GM12878 (cell line): Measurements from ENCODE around the gene DGKE. TPM values are rescaled to one million over a fixed set of nuclear protein-coding genes. Genes with fewer than 3 reads are reported as not detected.

Source experiments
- ATAC-seq: fragments of 200-7000 bp; cut with Tn5 transposase; 3 replicates; pipeline ENCODE4 v1.9.1; 2020; ENCODE audit warnings: mild to moderate bottlenecking, moderate library complexity
- BruUV-seq: library from RNA; stranded (reverse); fragments of 400-500 nt; replicated peaks from 2 replicates; lab custom pipeline; 2021; lab: Mats Ljungman, UMichigan
- CTCF ChIA-PET: fragments of 300-600 bp; sonication (Branson Sonifier 250); formaldehyde crosslinking; extraction: SDS; loops from one replicate; lab custom pipeline; 2021; ENCODE audit warnings: inconsistent platforms; lab: Yijun Ruan, JAX
- POLR2A ChIA-PET: fragments of 350-600 bp; formaldehyde crosslinking; extraction: SDS; loops from one replicate; lab custom pipeline; 2021; ENCODE audit warnings: inconsistent platforms; lab: Charles Lee
- RAD21 ChIA-PET: fragments of 300-600 bp; sonication (Branson Sonifier 250); formaldehyde crosslinking; loops from one replicate; lab custom pipeline; 2023; ENCODE audit warnings: antibody characterized with exemption; ENCODE audit not compliant: unreplicated experiment; lab: Charles Lee
- SMC1A ChIA-PET: fragments of 300-600 bp; sonication (Branson Sonifier 250); formaldehyde crosslinking; loops from one replicate; lab custom pipeline; 2023; ENCODE audit not compliant: unreplicated experiment, uncharacterized antibody; lab: Charles Lee
- DNase-seq: peaks from one replicate; pipeline ENCODE4 v3.0.0-alpha.2; 2011; ENCODE audit warnings: low read depth, low spot score
- FAIRE-seq: peaks from 3 replicates; lab custom pipeline; 2011; peaks lifted over from hg19 to GRCh38; lab: Jason Lieb, UNC
- H2AFZ ChIP-seq: 2 replicates; pipeline ENCODE4 v1.6.0; 2011; ENCODE audit warnings: low read depth, low read length, control low read depth; ENCODE audit not compliant: control insufficient read depth
- H3K27ac ChIP-seq: 2 replicates; pipeline ENCODE4 v1.5.1; 2011; ENCODE audit warnings: control low read depth; ENCODE audit not compliant: control insufficient read depth, insufficient read depth
- H3K27me3 ChIP-seq, 2 experiments: replicated peaks in 1 of 2; 2 replicates each; pipeline versions ENCODE4 v1.6.0 to v1.6.1; 2011; ENCODE audit warnings: low read length in 1 of 2; ENCODE audit not compliant: control insufficient read depth in 2 of 2, insufficient read depth in 2 of 2
- H3K36me3 ChIP-seq, 2 experiments: 2 replicates each; pipeline ENCODE4 v1.5.1; 2011; ENCODE audit warnings: low read length in 1 of 2; ENCODE audit not compliant: control insufficient read depth in 2 of 2, insufficient read depth in 2 of 2
- H3K4me1 ChIP-seq: 2 replicates; pipeline ENCODE4 v1.6.1; 2011; ENCODE audit warnings: mild to moderate bottlenecking, low read length, moderate library complexity, mixed read lengths; ENCODE audit not compliant: control insufficient read depth, insufficient read depth
- H3K4me2 ChIP-seq: 2 replicates; pipeline ENCODE4 v1.6.0; 2011; ENCODE audit warnings: control low read depth; ENCODE audit not compliant: control insufficient read depth, insufficient read depth
- H3K4me3 ChIP-seq: fragments of 200-600 bp; sonication (generic); 2 replicates; pipeline ENCODE4 v1.5.1; 2016
- H3K79me2 ChIP-seq: 2 replicates; pipeline ENCODE4 v1.6.0; 2011; ENCODE audit warnings: low read length; ENCODE audit not compliant: control insufficient read depth, insufficient read depth
- H3K9ac ChIP-seq: 2 replicates; pipeline ENCODE4 v1.8.0; 2011; ENCODE audit warnings: low read length, control low read depth, mixed read lengths; ENCODE audit not compliant: control insufficient read depth, insufficient read depth
- H3K9me3 ChIP-seq: replicated peaks from 3 replicates; pipeline ENCODE4 v1.5.1; 2011; ENCODE audit warnings: mild to moderate bottlenecking, low read length; ENCODE audit not compliant: control insufficient read depth, insufficient read depth
- H4K20me1 ChIP-seq: 2 replicates; pipeline ENCODE4 v1.6.0; 2011; ENCODE audit not compliant: control insufficient read depth, insufficient read depth
- ATF7 ChIP-seq: fragments of 450-650 bp; IDR thresholded peaks from 2 replicates; pipeline ENCODE4 v1.6.1; 2016; ENCODE audit warnings: low read depth, mild to moderate bottlenecking
- BCL3 ChIP-seq: IDR thresholded peaks from 2 replicates; pipeline ENCODE4 v1.6.1; 2011; ENCODE audit warnings: borderline replicate concordance, low read depth, mild to moderate bottlenecking, moderate library complexity, low read length; ENCODE audit not compliant: insufficient read depth, poor library complexity, severe bottlenecking
- CREB1 ChIP-seq: IDR thresholded peaks from 2 replicates; pipeline ENCODE4 v1.6.1; 2012; ENCODE audit warnings: low read depth, mild to moderate bottlenecking, inconsistent platforms
- DPF2 ChIP-seq: fragments of 450-650 bp; IDR thresholded peaks from 2 replicates; pipeline ENCODE4 v1.6.1; 2017; ENCODE audit warnings: mild to moderate bottlenecking
- EED ChIP-seq: sonication (generic); IDR thresholded peaks from 2 replicates; pipeline ENCODE4 v1.6.1; 2016; ENCODE audit warnings: antibody characterized with exemption, low read depth
- FOS ChIP-seq: IDR thresholded peaks from 3 replicates; pipeline ENCODE4 v1.6.1; 2011; ENCODE audit warnings: borderline replicate concordance; ENCODE audit not compliant: insufficient read length; ENCODE audit errors: extremely low read depth
- JUNB ChIP-seq: IDR thresholded peaks from 2 replicates; pipeline ENCODE4 v1.6.1; 2016; ENCODE audit warnings: antibody characterized with exemption, mild to moderate bottlenecking
- MAX ChIP-seq: IDR thresholded peaks from 2 replicates; pipeline ENCODE4 v1.6.1; 2012; ENCODE audit warnings: low read depth, low read length, improper control_type of control experiment
- MXI1 ChIP-seq: fragments of 150-350 bp; IDR thresholded peaks from 2 replicates; pipeline ENCODE4 v1.6.1; 2011; ENCODE audit warnings: low read depth, mild to moderate bottlenecking, inconsistent platforms, low read length, improper control_type of control experiment
- NKRF ChIP-seq: fragments of 450-650 bp; conservative IDR thresholded peaks from 2 replicates; pipeline ENCODE4 v1.6.1; 2017; ENCODE audit warnings: mild to moderate bottlenecking, moderate library complexity
- RELB ChIP-seq: fragments of 450-650 bp; IDR thresholded peaks from 2 replicates; pipeline ENCODE4 v1.6.1; 2017; ENCODE audit warnings: low read depth, mild to moderate bottlenecking, moderate library complexity
- RUNX3 ChIP-seq: IDR thresholded peaks from 2 replicates; pipeline ENCODE4 v1.6.1; 2012; ENCODE audit warnings: low read length, inconsistent platforms
- SIN3A ChIP-seq: IDR thresholded peaks from 2 replicates; pipeline ENCODE4 v1.6.1; 2012; ENCODE audit warnings: low read depth, low read length, improper control_type of control experiment
- SMARCA5 ChIP-seq: fragments of 450-650 bp; IDR thresholded peaks from 2 replicates; pipeline ENCODE4 v1.6.1; 2017; ENCODE audit warnings: mild to moderate bottlenecking
- WGBS: methylation state at CpG from one replicate; pipeline ENCODE4 v1.1.6; 2016; ENCODE audit warnings: low lambda C conversion rate; ENCODE audit not compliant: insufficient replicate concordance, insufficient coverage; ENCODE audit errors: missing lambda C conversion rate; 5-methylcytosine and 5-hydroxymethylcytosine counted together
- in situ Hi-C: fragments of 300-500 bp; cut with MboI; formaldehyde crosslinking; loops from 9 replicates; pipeline ENCODE4 v1.14.3; 2018; ENCODE audit warnings: mixed read lengths
- intact Hi-C: fragments of 100-400 bp; cut with micrococcal nuclease; formaldehyde crosslinking; loops from one replicate; pipeline ENCODE4 v1.14.2; 2022; ENCODE audit not compliant: unreplicated experiment
- polyA plus RNA-seq, 11 experiments: library from polyadenylated mRNA; depleted of rRNA in 4 of 11; unstranded in 6 of 11; stranded (reverse) in 5 of 11; fragments of >200 nt; fragmentation: Nextera tagmentation in 4 of 11; fragmentation: Illumina TruSeq in 1 of 11; extraction: Ambion mirVana in 4 of 11; extraction: Trizol in 1 of 11; gene quantifications; 1 replicate in 1 of 11; 2 replicates in 10 of 11; pipeline versions ENCODE4 v1.2.1 to v1.2.3, GENCODE V29; 2011 to 2016; ENCODE audit warnings: inconsistent platforms in 2 of 11, missing spikeins in 2 of 11, low read depth in 1 of 11
- total RNA-seq, 4 experiments: library from RNA; depleted of rRNA in 3 of 4; stranded (reverse); fragments of >200 nt in 3 of 4; fragmentation: Illumina TruSeq in 1 of 4; extraction: Trizol in 1 of 4; gene quantifications; 2 replicates each; pipeline versions ENCODE4 v1.2.1 to v1.2.3, GENCODE V29; 2013 to 2021

Gene DGKE
- total and polyA plus RNA-seq, 10 of the 15 experiments (the other 5 are each of a cell fraction or from before 2014, with no cell fraction given), result 2.8 to 18.0 (median 11.6) TPM

- in situ Hi-C loops, result no loop called here
- ChIA-PET POLR2A (interaction anchor here (1.0 to 1.9 kb wide), 3 partner anchors 9 to 74 kb away, joined by 3 to 8 read pairs (median 4); partner anchors contain the start of genes C17orf67 and DGKE), CTCF (interaction anchor here (0.7 to 1.6 kb wide), 4 partner anchors 31 to 90 kb away, joined by 3 to 4 read pairs (median 4); no protein-coding TSS in a partner anchor), SMC1A (interaction anchor here (0.7 to 3.4 kb wide), 14 partner anchors 9 to 1330 kb away, joined by 3 to 15 read pairs (median 4); no protein-coding TSS in a partner anchor), RAD21 (interaction anchor here (1.4 to 1.7 kb wide), 2 partner anchors 13 to 74 kb away, joined by 4 to 7 read pairs; partner anchors contain the start of genes C17orf67 and DGKE)
- DNase-seq, result peak; percentile 60
- intact Hi-C loops, result loop anchor here (2.0 kb wide), 1 partner anchor 75 kb away; the partner anchor contains the start of gene C17orf67
- ATAC-seq, result peak; percentile 88
- H2AFZ ChIP-seq, result no peak overlapping the region
- H3K27me3 ChIP-seq, result no peaks in the 10 kb centered on the region
- peak overlapping the region; percentile 42 for H3K27ac ChIP-seq
- no peak overlapping the region; the same call in 1 of the 2 replicates for H3K9ac ChIP-seq
- FAIRE-seq, result peak; percentile 72
- peaks cover 17 to 37% of the 10 kb centered on the region in 2 experiments for H3K36me3 ChIP-seq
- BruUV-seq, result no TSS peak
- peaks cover 24% of the 10 kb centered on the region for H3K4me1 ChIP-seq
- peaks cover 90% of the 10 kb centered on the region for H3K79me2 ChIP-seq
- 0% methylated on average over 9 of the region's 9 CpGs for WGBS
- H3K4me2 ChIP-seq, result peak overlapping the region; percentile 83
- H4K20me1 ChIP-seq, result peaks cover 28% of the 10 kb centered on the region
- H3K4me3 ChIP-seq, result peak overlapping the region; percentile 79; the same call in 1 of the 2 replicates
- H3K9me3 ChIP-seq, result no peaks in the 10 kb centered on the region
- TF ChIP-seq FOS (no peak), MXI1 (peak; percentile 85), NKRF (0 out of 2 replicates have a peak, but pooled peaks have one; percentile 16), RELB (0 out of 2 replicates have a peak, but pooled peaks have one; percentile 33), JUNB (0 out of 2 replicates have a peak, but pooled peaks have one; percentile 36), MAX (no peak; the same call in 1 of the 2 replicates), ATF7 (peak; percentile 48; the same call in 1 of the 2 replicates), SIN3A (peak; percentile 64; the same call in 1 of the 2 replicates), CREB1 (peak; percentile 34), DPF2 (peak; percentile 76), RUNX3 (0 out of 2 replicates have a peak, but pooled peaks have one; percentile 2), EED (peak; percentile 52), BCL3 (no peak), SMARCA5 (0 out of 2 replicates have a peak, but pooled peaks have one; percentile 31)
These were observed 74.1 kb downstream of the DGKE start for GRCh38 chr17:56908001-56908542.
